Subcutaneous adipose tissue (tissue), 4 donors: Measurements from ENCODE around the gene SLC29A1. TPM values are rescaled to one million over a fixed set of nuclear protein-coding genes. Genes with fewer than 3 reads are reported as not detected.

Experiments
- CTCF ChIP-seq: fragments of 450-650 bp; IDR thresholded peaks from one replicate; pipeline ENCODE4 v1.5.1; 2016; ENCODE audit warnings: low read depth, mild to moderate bottlenecking, control low read depth, antibody characterized with exemption, moderate library complexity
- total RNA-seq, 4 donors: library from RNA; depleted of rRNA; stranded (reverse); fragments of >200 nt; gene quantifications; one replicate each; pipeline ENCODE4 v1.1.0, GENCODE V29; 2016

Gene SLC29A1
- total RNA-seq, 4 donors from 2014 or later: 86.3 to 150 (median 113) TPM

DNA sequence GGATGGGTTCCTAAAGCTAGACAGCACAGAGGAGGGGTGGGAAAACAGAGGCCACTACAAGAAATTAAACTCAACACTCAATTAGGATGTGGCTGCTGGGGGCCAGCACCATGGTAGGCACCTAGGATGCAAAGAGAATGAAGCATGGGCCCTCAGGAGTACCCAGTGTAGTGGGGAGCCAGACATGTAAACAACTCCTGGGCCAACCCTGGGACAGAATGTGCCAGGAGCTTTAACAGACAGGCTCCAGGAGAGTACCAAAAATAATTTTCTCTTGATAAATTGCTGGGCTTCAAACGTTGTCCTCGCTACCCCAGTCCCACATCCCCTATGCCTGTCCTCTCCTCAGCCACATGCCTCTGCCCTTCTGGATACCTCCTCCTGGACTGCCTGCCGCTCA, 48.5 kb downstream of the SLC29A1 start:
- no peak for TF ChIP-seq CTCF

DNA sequence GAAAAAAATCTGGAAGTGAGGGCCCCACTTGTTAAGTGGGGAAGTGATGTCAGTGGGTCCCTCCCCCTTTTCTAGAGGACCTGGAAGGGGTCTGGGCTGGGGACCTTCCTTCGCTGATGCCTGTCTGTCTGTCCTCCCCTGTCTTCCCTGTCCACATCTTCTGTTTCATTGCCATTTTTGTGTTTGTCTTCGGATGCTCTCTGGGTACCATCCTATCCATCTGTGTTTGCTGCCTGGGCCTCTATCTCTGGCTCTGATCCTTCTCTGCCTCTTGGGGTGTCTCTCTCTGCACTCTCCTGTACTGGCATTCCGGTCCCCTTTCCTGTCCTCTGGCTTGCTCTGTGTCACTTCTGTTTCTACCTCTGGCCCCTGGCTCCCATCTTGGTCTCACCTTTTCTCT, 49.1 kb downstream of the SLC29A1 start:
- TF ChIP-seq CTCF: no peak

DNA sequence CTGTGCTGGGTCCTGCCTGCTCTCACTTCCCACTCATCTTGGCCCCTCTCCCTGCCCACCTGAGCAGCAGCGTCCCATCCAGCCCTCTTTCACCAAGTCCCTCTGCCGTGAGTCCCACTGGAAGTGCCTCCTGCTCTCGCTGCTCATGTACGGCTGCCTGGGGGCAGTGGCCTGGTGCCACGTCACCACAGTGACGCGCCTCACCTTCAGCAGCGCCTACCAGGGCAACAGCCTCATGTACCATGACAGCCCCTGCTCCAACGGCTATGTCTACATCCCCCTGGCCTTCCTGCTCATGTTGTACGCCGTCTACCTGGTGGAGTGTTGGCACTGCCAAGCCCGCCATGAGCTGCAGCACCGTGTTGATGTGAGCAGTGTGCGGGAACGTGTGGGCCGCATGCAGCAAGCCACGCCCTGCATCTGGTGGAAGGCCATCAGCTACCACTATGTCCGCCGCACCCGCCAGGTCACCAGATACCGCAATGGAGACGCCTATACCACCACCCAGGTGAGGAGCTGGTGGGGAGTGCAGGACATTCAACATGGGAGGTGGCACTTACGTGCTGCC, 49.7 kb downstream of the SLC29A1 start:
- no peak for TF ChIP-seq CTCF

DNA sequence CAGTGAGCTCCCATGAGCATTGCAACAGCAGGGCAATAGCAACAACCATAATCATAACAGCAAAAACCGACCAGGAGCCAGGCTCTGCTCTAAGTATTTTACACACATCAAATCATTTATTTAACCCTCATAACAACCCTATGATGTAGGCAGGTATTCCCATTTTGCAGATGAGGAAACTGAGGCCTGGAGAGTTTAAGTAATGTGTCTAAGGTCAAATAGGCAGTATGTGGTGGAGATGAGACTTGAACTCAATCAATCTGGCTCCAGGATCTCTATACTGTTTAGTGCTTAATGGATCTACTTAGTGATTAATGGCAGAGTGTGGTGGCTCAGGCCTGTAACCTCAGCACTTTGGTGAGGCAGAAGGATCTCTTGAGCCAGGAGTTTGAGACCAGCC, 50.2 kb downstream of the SLC29A1 start:
- TF ChIP-seq CTCF: no peak

GRCh38 chr6:44275271-44275748, 51.9 kb downstream of the SLC29A1 start:
- no peak for TF ChIP-seq CTCF

- TF ChIP-seq CTCF: no peak
These were observed 52.6 kb downstream of the SLC29A1 start for GRCh38 chr6:44275749-44276648.
